Ovary (tissue), 3 donors: ENCODE measurements around the gene CDCA3.

ENCODE experiments used
- CTCF ChIP-seq, 3 donors: fragments of 450-650 bp in 2 of 3; fragments of 200-600 bp in 1 of 3; IDR thresholded peaks; one replicate each; pipeline versions ENCODE4 v1.5.1 to v1.8.0; 2016 to 2022; ENCODE audit warnings: antibody characterized with exemption in 3 of 3, mild to moderate bottlenecking in 1 of 3
- EP300 ChIP-seq: sonication (generic); formaldehyde crosslinking; IDR thresholded peaks from one replicate; pipeline ENCODE4 v1.6.1; 2017; ENCODE audit warnings: antibody characterized with exemption
- POLR2A ChIP-seq: fragments of 450-650 bp; IDR thresholded peaks from one replicate; pipeline ENCODE4 v1.6.1; 2017; ENCODE audit warnings: antibody characterized with exemption, mild to moderate bottlenecking, moderate library complexity
- donor health status: DM: no; HTN: no; CAD: no.

- TF ChIP-seq CTCF (IDR thresholded peaks at IDR 0.05) (no peak), EP300 (no peak), POLR2A (no peak)
These were observed 17.3 kb upstream of the CDCA3 start for GRCh38 chr12:6868211-6869048.
